Activated naive CD4-positive, alpha-beta T cell treated with anti-CD3 and anti-CD28 coated beads, Interleukin-2, amount 10 ng/mL, durations not matched to agents 7 days and 5 days (primary cell): Measurements from ENCODE around the gene VSTM2B.

ENCODE experiments used
- CTCF ChIA-PET: fragments of 350-600 bp; sonication (Branson Sonifier 250); formaldehyde crosslinking; loops from one replicate; lab custom pipeline; 2021; ENCODE audit warnings: antibody characterized with exemption; lab: Charles Lee
- DNase-seq: peaks from one replicate; pipeline ENCODE4 v3.0.0-alpha.2; 2020
- H3K27ac Mint-ChIP-seq: one replicate; pipeline ENCODE4 v1.8.0; 2021; ENCODE audit warnings: mild to moderate bottlenecking, moderate library complexity, mixed read lengths
- H3K27me3 Mint-ChIP-seq: one replicate; pipeline ENCODE4 v1.8.0; 2021; ENCODE audit warnings: mild to moderate bottlenecking, mixed read lengths
- H3K36me3 Mint-ChIP-seq: one replicate; pipeline ENCODE4 v1.8.0; 2021; ENCODE audit warnings: mixed read lengths
- H3K4me1 Mint-ChIP-seq: one replicate; pipeline ENCODE4 v1.8.0; 2021; ENCODE audit warnings: mixed read lengths
- H3K4me3 Mint-ChIP-seq: one replicate; pipeline ENCODE4 v1.8.0; 2021; ENCODE audit warnings: mild to moderate bottlenecking, moderate library complexity, mixed read lengths
- H3K9me3 Mint-ChIP-seq: one replicate; pipeline ENCODE4 v1.8.0; 2021; ENCODE audit warnings: mixed read lengths

The VSTM2B gene

GRCh38 chr19:29503140-29503758 is 22.5 kb upstream of the VSTM2B start:
- CTCF ChIA-PET, result interaction anchor here (0.9 kb wide), 1 partner anchor 214 kb away, joined by 3 read pairs; no protein-coding TSS in a partner anchor
- no peaks in the 10 kb centered on the region for H3K27me3 Mint-ChIP-seq
- no peak overlapping the region for H3K4me3 Mint-ChIP-seq
- no peak overlapping the region for H3K27ac Mint-ChIP-seq
- no peaks in the 10 kb centered on the region for H3K9me3 Mint-ChIP-seq
- H3K36me3 Mint-ChIP-seq, result no peaks in the 10 kb centered on the region
- no peak for DNase-seq
- no peaks in the 10 kb centered on the region for H3K4me1 Mint-ChIP-seq

GRCh38 chr19:29503785-29504184 is 22.0 kb upstream of the VSTM2B start:
- H3K4me3 Mint-ChIP-seq, result no peak overlapping the region
- DNase-seq, result no peak
- no peaks in the 10 kb centered on the region for H3K27me3 Mint-ChIP-seq
- no peaks in the 10 kb centered on the region for H3K9me3 Mint-ChIP-seq
- no peak overlapping the region for H3K27ac Mint-ChIP-seq
- CTCF ChIA-PET, result interaction anchor here (0.9 kb wide), 1 partner anchor 213 kb away, joined by 3 read pairs; no protein-coding TSS in a partner anchor
- H3K4me1 Mint-ChIP-seq, result no peaks in the 10 kb centered on the region
- no peaks in the 10 kb centered on the region for H3K36me3 Mint-ChIP-seq

- CTCF ChIA-PET, result no interaction called here
- Mint-ChIP-seq H3K27me3 (no peaks in the 10 kb centered on the region), H3K4me3 (no peak overlapping the region), H3K36me3 (no peaks in the 10 kb centered on the region), H3K4me1 (no peaks in the 10 kb centered on the region), H3K9me3 (no peaks in the 10 kb centered on the region), H3K27ac (no peak overlapping the region)
- no peak for DNase-seq
Observed at GRCh38 chr19:29504454-29504853, 21.3 kb upstream of the VSTM2B start.

GRCh38 chr19:29505097-29505824 is 20.5 kb upstream of the VSTM2B start:
- Mint-ChIP-seq H3K27ac (no peak overlapping the region), H3K4me1 (no peaks in the 10 kb centered on the region), H3K4me3 (no peak overlapping the region), H3K9me3 (no peaks in the 10 kb centered on the region), H3K36me3 (no peaks in the 10 kb centered on the region), H3K27me3 (no peaks in the 10 kb centered on the region)
- DNase-seq, result no peak
- CTCF ChIA-PET, result no interaction called here

- no peak for DNase-seq
- Mint-ChIP-seq H3K4me3 (no peak overlapping the region), H3K27me3 (peaks cover 2% of the 10 kb centered on the region), H3K36me3 (no peaks in the 10 kb centered on the region), H3K9me3 (no peaks in the 10 kb centered on the region), H3K4me1 (no peaks in the 10 kb centered on the region), H3K27ac (no peak overlapping the region)
- CTCF ChIA-PET, result no interaction called here
Observed at GRCh38 chr19:29506619-29506911, 19.2 kb upstream of the VSTM2B start.

- H3K4me1 Mint-ChIP-seq, result no peaks in the 10 kb centered on the region
- no peak for DNase-seq
- no peak overlapping the region for H3K4me3 Mint-ChIP-seq
- H3K9me3 Mint-ChIP-seq, result no peaks in the 10 kb centered on the region
- CTCF ChIA-PET, result no interaction called here
- H3K27ac Mint-ChIP-seq, result no peak overlapping the region
- H3K27me3 Mint-ChIP-seq, result peaks cover 9% of the 10 kb centered on the region
- no peaks in the 10 kb centered on the region for H3K36me3 Mint-ChIP-seq
Observed at GRCh38 chr19:29507081-29507860, 18.5 kb upstream of the VSTM2B start.

- H3K27me3 Mint-ChIP-seq, result peaks cover 10% of the 10 kb centered on the region
- CTCF ChIA-PET, result no interaction called here
- no peak for DNase-seq
- no peak overlapping the region for H3K4me3 Mint-ChIP-seq
- H3K36me3 Mint-ChIP-seq, result no peaks in the 10 kb centered on the region
- H3K9me3 Mint-ChIP-seq, result no peaks in the 10 kb centered on the region
- no peak overlapping the region for H3K27ac Mint-ChIP-seq
- no peaks in the 10 kb centered on the region for H3K4me1 Mint-ChIP-seq
Observed at GRCh38 chr19:29508181-29508580, 17.6 kb upstream of the VSTM2B start.

- Mint-ChIP-seq H3K4me1 (no peaks in the 10 kb centered on the region), H3K27ac (no peak overlapping the region), H3K9me3 (no peaks in the 10 kb centered on the region), H3K4me3 (no peak overlapping the region), H3K27me3 (peaks cover 10% of the 10 kb centered on the region), H3K36me3 (no peaks in the 10 kb centered on the region)
- no peak for DNase-seq
- CTCF ChIA-PET, result no interaction called here
Observed at GRCh38 chr19:29509456-29509855, 16.3 kb upstream of the VSTM2B start.

GRCh38 chr19:29510701-29511265 is 15.0 kb upstream of the VSTM2B start:
- Mint-ChIP-seq H3K27me3 (peaks cover 15% of the 10 kb centered on the region), H3K36me3 (no peaks in the 10 kb centered on the region), H3K4me1 (no peaks in the 10 kb centered on the region), H3K27ac (no peak overlapping the region), H3K9me3 (no peaks in the 10 kb centered on the region), H3K4me3 (no peak overlapping the region)
- CTCF ChIA-PET, result no interaction called here
- no peak for DNase-seq

GRCh38 chr19:29511768-29512167 is 14.0 kb upstream of the VSTM2B start:
- no peak overlapping the region for H3K4me3 Mint-ChIP-seq
- H3K4me1 Mint-ChIP-seq, result no peaks in the 10 kb centered on the region
- no peak overlapping the region for H3K27ac Mint-ChIP-seq

GRCh38 chr19:29512748-29513147 is 13.0 kb upstream of the VSTM2B start:
- Mint-ChIP-seq H3K36me3 (no peaks in the 10 kb centered on the region), H3K9me3 (no peaks in the 10 kb centered on the region), H3K27me3 (peaks cover 15% of the 10 kb centered on the region), H3K4me1 (no peaks in the 10 kb centered on the region), H3K27ac (no peak overlapping the region), H3K4me3 (no peak overlapping the region)
- CTCF ChIA-PET, result no interaction called here
- no peak for DNase-seq

More at GRCh38 chr19:29511768-29512167, 14.0 kb upstream of the VSTM2B start:
- Mint-ChIP-seq H3K27me3 (peaks cover 15% of the 10 kb centered on the region), H3K36me3 (no peaks in the 10 kb centered on the region), H3K9me3 (no peaks in the 10 kb centered on the region)
- no peak for DNase-seq
- CTCF ChIA-PET, result no interaction called here

- Mint-ChIP-seq H3K9me3 (no peaks in the 10 kb centered on the region), H3K4me1 (no peaks in the 10 kb centered on the region), H3K27ac (no peak overlapping the region), H3K27me3 (peaks cover 23% of the 10 kb centered on the region), H3K4me3 (no peak overlapping the region), H3K36me3 (no peaks in the 10 kb centered on the region)
- CTCF ChIA-PET, result no interaction called here
- no peak for DNase-seq
Observed at GRCh38 chr19:29514525-29515232, 11.1 kb upstream of the VSTM2B start.

- no peaks in the 10 kb centered on the region for H3K9me3 Mint-ChIP-seq
- no peak overlapping the region for H3K4me3 Mint-ChIP-seq
- CTCF ChIA-PET, result no interaction called here
Observed at GRCh38 chr19:29515233-29515619, 10.6 kb upstream of the VSTM2B start.

More at GRCh38 chr19:29515233-29515619, 10.6 kb upstream of the VSTM2B start:
- DNase-seq, result no peak
- Mint-ChIP-seq H3K36me3 (no peaks in the 10 kb centered on the region), H3K27me3 (peaks cover 29% of the 10 kb centered on the region), H3K4me1 (no peaks in the 10 kb centered on the region), H3K27ac (no peak overlapping the region)
